HL-60 (cell line): ENCODE measurements around the gene TMEM213.

ENCODE experiments used
- DNase-seq, 2 experiments: peaks; one replicate each; pipeline ENCODE4 v3.0.0-alpha.2; 2010 to 2020; ENCODE audit warnings: low read depth in 1 of 2, low spot score in 1 of 2
- H3K27ac ChIP-seq: fragments of 250-450 bp; sonication (Bioruptor Pico); replicated peaks from 2 replicates; pipeline ENCODE4 v1.5.1; 2020; ENCODE audit warnings: mild to moderate bottlenecking, moderate library complexity
- H3K27me3 ChIP-seq: fragments of 250-450 bp; sonication (Bioruptor Pico); 2 replicates; pipeline ENCODE4 v1.5.1; 2021; ENCODE audit warnings: mild to moderate bottlenecking, moderate library complexity; ENCODE audit not compliant: insufficient read depth, poor library complexity, severe bottlenecking
- H3K4me3 ChIP-seq: replicated peaks from 2 replicates; pipeline ENCODE4 v1.5.1; 2011; ENCODE audit warnings: mild to moderate bottlenecking, control low read depth, low read length; ENCODE audit not compliant: insufficient read depth
- GABPA ChIP-seq: IDR thresholded peaks from 2 replicates; pipeline ENCODE4 v1.6.1; 2012; ENCODE audit warnings: low read depth
- POLR2AphosphoS5 ChIP-seq: IDR thresholded peaks from 2 replicates; pipeline ENCODE4 v1.6.1; 2012; ENCODE audit warnings: low read depth
- REST ChIP-seq: IDR thresholded peaks from 2 replicates; pipeline ENCODE4 v1.6.1; 2012; ENCODE audit warnings: low read depth; ENCODE audit not compliant: insufficient replicate concordance
- SPI1 ChIP-seq: IDR thresholded peaks from 2 replicates; pipeline ENCODE4 v1.6.1; 2012; ENCODE audit warnings: low read depth, mild to moderate bottlenecking, borderline replicate concordance
- TF ChIP-seq, protein P1 (sequence below): IDR thresholded peaks from one replicate; pipeline ENCODE4 v1.5.1; 2011; ENCODE audit warnings: low read length, control low read depth, inconsistent platforms; ENCODE audit not compliant: insufficient read depth

Gene TMEM213

DNA sequence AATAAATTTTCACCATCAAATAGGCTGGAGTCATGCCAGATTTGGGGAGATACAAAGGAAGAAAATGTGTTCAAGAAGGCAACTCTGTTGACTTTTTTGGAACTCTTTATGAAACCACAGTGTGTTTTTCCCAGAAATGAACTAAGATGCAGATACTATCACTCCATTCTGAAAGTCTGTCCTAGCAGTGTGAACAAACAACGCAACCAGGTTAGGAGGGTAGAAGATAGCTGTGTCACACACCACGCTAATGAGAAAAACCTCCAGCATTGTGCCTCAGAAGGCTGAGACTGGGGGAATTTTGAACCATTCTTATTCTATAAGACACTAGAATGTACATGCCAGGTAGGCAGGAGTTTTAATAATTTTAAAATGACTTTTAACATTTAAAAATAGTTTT, 16.2 kb downstream of the TMEM213 start:
- DNase-seq = no peak
- H3K27me3 ChIP-seq = no peaks in the 10 kb centered on the region
- H3K4me3 ChIP-seq = no peak overlapping the region
- no peak for TF ChIP-seq GABPA
- TF ChIP-seq, protein P1, sequence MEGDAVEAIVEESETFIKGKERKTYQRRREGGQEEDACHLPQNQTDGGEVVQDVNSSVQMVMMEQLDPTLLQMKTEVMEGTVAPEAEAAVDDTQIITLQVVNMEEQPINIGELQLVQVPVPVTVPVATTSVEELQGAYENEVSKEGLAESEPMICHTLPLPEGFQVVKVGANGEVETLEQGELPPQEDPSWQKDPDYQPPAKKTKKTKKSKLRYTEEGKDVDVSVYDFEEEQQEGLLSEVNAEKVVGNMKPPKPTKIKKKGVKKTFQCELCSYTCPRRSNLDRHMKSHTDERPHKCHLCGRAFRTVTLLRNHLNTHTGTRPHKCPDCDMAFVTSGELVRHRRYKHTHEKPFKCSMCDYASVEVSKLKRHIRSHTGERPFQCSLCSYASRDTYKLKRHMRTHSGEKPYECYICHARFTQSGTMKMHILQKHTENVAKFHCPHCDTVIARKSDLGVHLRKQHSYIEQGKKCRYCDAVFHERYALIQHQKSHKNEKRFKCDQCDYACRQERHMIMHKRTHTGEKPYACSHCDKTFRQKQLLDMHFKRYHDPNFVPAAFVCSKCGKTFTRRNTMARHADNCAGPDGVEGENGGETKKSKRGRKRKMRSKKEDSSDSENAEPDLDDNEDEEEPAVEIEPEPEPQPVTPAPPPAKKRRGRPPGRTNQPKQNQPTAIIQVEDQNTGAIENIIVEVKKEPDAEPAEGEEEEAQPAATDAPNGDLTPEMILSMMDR = no peak
- no peak for TF ChIP-seq POLR2AphosphoS5
- no peak for TF ChIP-seq SPI1
- no peak for TF ChIP-seq REST
- H3K27ac ChIP-seq = no peak overlapping the region

GRCh38 chr7:138814816-138815332, 17.1 kb downstream of the TMEM213 start:
- H3K4me3 ChIP-seq = no peak overlapping the region
- TF ChIP-seq SPI1 = no peak
- TF ChIP-seq GABPA = no peak
- no peak for TF ChIP-seq POLR2AphosphoS5
- TF ChIP-seq REST = no peak
- TF ChIP-seq, protein P1 = no peak
- no peaks in the 10 kb centered on the region for H3K27me3 ChIP-seq
- H3K27ac ChIP-seq = no peak overlapping the region
- DNase-seq = no peak

DNA sequence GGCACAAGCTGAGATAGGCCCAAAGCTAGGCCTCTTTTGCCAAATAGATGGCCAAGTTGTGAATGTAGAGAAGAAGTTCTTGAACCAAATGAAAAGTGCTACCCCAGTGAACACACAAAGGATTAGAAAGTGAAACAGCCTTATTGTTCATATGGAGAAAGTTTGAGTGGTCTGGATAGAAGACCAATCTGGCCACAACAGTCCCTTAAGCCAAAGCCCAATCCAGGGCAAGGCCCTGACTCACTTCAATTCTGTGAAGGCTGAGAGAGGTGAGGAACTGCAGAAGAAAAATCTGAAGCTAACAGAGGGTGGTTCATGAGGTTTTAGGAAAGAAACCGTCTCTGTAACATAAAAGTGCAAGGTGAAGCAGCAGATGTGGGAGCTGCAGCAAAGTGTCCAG, 18.9 kb downstream of the TMEM213 start:
- H3K4me3 ChIP-seq = no peak overlapping the region
- TF ChIP-seq POLR2AphosphoS5 (no peak), GABPA (no peak), REST (no peak), SPI1 (no peak)
- TF ChIP-seq, protein P1 = no peak
- no peaks in the 10 kb centered on the region for H3K27me3 ChIP-seq
- H3K27ac ChIP-seq = no peak overlapping the region
- DNase-seq = no peak
